Keratinocyte (primary cell): ENCODE measurements around the gene MAD1L1. TPM values are rescaled to one million over a fixed set of nuclear protein-coding genes. Genes with fewer than 3 reads are reported as not detected.

Source experiments
- DNase-seq: peaks from one replicate; pipeline ENCODE4 v3.0.0-alpha.2; 2011; ENCODE audit warnings: low read depth, missing footprints, low spot score
- FAIRE-seq: peaks from 2 replicates; lab custom pipeline; 2011; peaks lifted over from hg19 to GRCh38; lab: Jason Lieb, UNC
- H2AFZ ChIP-seq: 2 replicates; pipeline ENCODE4 v1.6.0; 2012; ENCODE audit warnings: low read length, control low read depth, inconsistent platforms; ENCODE audit not compliant: control insufficient read depth
- H3K27ac ChIP-seq: 2 replicates; pipeline ENCODE4 v1.5.1; 2011; ENCODE audit warnings: low read length; ENCODE audit not compliant: control insufficient read depth, insufficient read depth
- H3K27me3 ChIP-seq: 3 replicates; pipeline ENCODE4 v1.6.0; 2011; ENCODE audit warnings: low read length; ENCODE audit not compliant: control insufficient read depth, insufficient read depth; ENCODE audit errors: extremely low read depth
- H3K36me3 ChIP-seq, 2 experiments: 2 replicates in 1 of 2; 3 replicates in 1 of 2; pipeline ENCODE4 v1.5.1; 2011; ENCODE audit warnings: low read length in 2 of 2, mild to moderate bottlenecking in 1 of 2; ENCODE audit not compliant: control insufficient read depth in 2 of 2, insufficient read depth in 2 of 2; ENCODE audit errors: extremely low read depth in 1 of 2
- H3K4me1 ChIP-seq: 3 replicates; pipeline ENCODE4 v1.5.1; 2011; ENCODE audit warnings: low read length; ENCODE audit not compliant: control insufficient read depth, insufficient read depth; ENCODE audit errors: extremely low read depth
- H3K4me2 ChIP-seq: 3 replicates; pipeline ENCODE4 v1.6.0; 2011; ENCODE audit warnings: low read depth, low read length; ENCODE audit not compliant: control insufficient read depth, insufficient read depth; ENCODE audit errors: extremely low read depth
- H3K4me3 ChIP-seq, 3 experiments: fragments of 200-600 bp in 1 of 3; sonication (generic) in 1 of 3; 2 replicates in 2 of 3; 3 replicates in 1 of 3; pipeline ENCODE4 v1.5.1; 2011 to 2016; ENCODE audit warnings: low read length in 3 of 3, mild to moderate bottlenecking in 3 of 3, control low read depth in 2 of 3, inconsistent platforms in 1 of 3, low read depth in 1 of 3, mixed read lengths in 1 of 3, mixed run types in 1 of 3, moderate library complexity in 1 of 3; ENCODE audit not compliant: control insufficient read depth in 2 of 3, insufficient read depth in 2 of 3; ENCODE audit errors: extremely low read depth in 1 of 3
- H3K79me2 ChIP-seq: 2 replicates; pipeline ENCODE4 v1.6.0; 2012; ENCODE audit warnings: low read length; ENCODE audit not compliant: control insufficient read depth, insufficient read depth
- H3K9ac ChIP-seq: 3 replicates; pipeline ENCODE4 v1.6.0; 2011; ENCODE audit warnings: low read length; ENCODE audit not compliant: control insufficient read depth, insufficient read depth; ENCODE audit errors: extremely low read depth
- H3K9me1 ChIP-seq: 3 replicates; pipeline ENCODE4 v1.6.0; 2011; ENCODE audit warnings: low read length; ENCODE audit not compliant: control insufficient read depth, insufficient read depth; ENCODE audit errors: extremely low read depth
- H3K9me3 ChIP-seq: 2 replicates; pipeline ENCODE4 v1.5.1; 2012; ENCODE audit warnings: low read depth, low read length; ENCODE audit not compliant: control insufficient read depth
- H4K20me1 ChIP-seq: 3 replicates; pipeline ENCODE4 v1.6.0; 2011; ENCODE audit warnings: low read length; ENCODE audit not compliant: control insufficient read depth, insufficient read depth; ENCODE audit errors: extremely low read depth
- CTCF ChIP-seq, 3 experiments: IDR thresholded peaks in 1 of 3; conservative IDR thresholded peaks in 1 of 3; optimal IDR thresholded peaks in 1 of 3; 2 replicates in 2 of 3; 3 replicates in 1 of 3; pipeline versions ENCODE3 to v1.5.1; 2011; ENCODE audit warnings: low read length in 3 of 3, mild to moderate bottlenecking in 3 of 3, moderate library complexity in 2 of 3, control low read depth in 1 of 3, inconsistent platforms in 1 of 3; ENCODE audit not compliant: insufficient read depth in 2 of 3; ENCODE audit errors: extremely low read depth in 1 of 3
- EZH2 ChIP-seq: IDR thresholded peaks from one replicate; pipeline ENCODE4 v1.6.1; 2012; ENCODE audit warnings: inconsistent platforms, mild to moderate bottlenecking, low read length, moderate library complexity
- dilution Hi-C: fragments of 300-500 bp; cut with MboI; formaldehyde crosslinking; loops from one replicate; pipeline ENCODE4 v1.7.0; 2020; ENCODE audit warnings: low sequenced_read_pairs; ENCODE audit not compliant: extremely low pct_ligation_motif_present
- polyA plus RNA-seq, 5 experiments: library from polyadenylated mRNA; depleted of rRNA in 3 of 5; stranded (reverse) in 3 of 5; stranded (forward) in 1 of 5; unstranded in 1 of 5; fragments of >200 nt; gene quantifications; 1 replicate in 1 of 5; 2 replicates in 3 of 5; 3 replicates in 1 of 5; pipeline versions ENCODE4 v1.2.1 to v1.2.3, GENCODE V29; 2011 to 2012; ENCODE audit warnings: missing spikeins in 2 of 5, low read depth in 1 of 5, low replicate concordance in 1 of 5

MAD1L1 gene
- polyA plus RNA-seq, 1 donor (not counting 4 experiments of a cell fraction or from before 2014, with no cell fraction given) = 18.0 TPM

- no peak for FAIRE-seq
- Histone ChIP-seq H3K4me1 (peaks cover 6% of the 10 kb centered on the region), H3K79me2 (no peaks in the 10 kb centered on the region), H3K36me3 (peaks cover 0 to 4% of the 10 kb centered on the region in 2 experiments), H4K20me1 (no peaks in the 10 kb centered on the region), H3K4me3 (no peak overlapping the region), H3K9me1 (no peaks in the 10 kb centered on the region), H3K9me3 (no peaks in the 10 kb centered on the region), H3K4me2 (no peak overlapping the region), H3K27ac (no peak overlapping the region), H3K27me3 (no peaks in the 10 kb centered on the region), H3K9ac (no peak overlapping the region), H2AFZ (no peak overlapping the region)
- no peak for DNase-seq
- TF ChIP-seq EZH2 (no peak), CTCF (optimal IDR thresholded peaks at IDR 0.05 in 1 of 3, IDR thresholded peaks at IDR 0.05 in 1 of 3, conservative IDR thresholded peaks at IDR 0.05 in 1 of 3; ENCODE audit: extremely low read depth in 1 of 3, insufficient read depth in 2 of 3, low read length in 3 of 3) (no peak)
- dilution Hi-C loops = no loop called here
These were observed 290.4 kb downstream of the MAD1L1 start for GRCh38 chr7:1942243-1942940.

DNA sequence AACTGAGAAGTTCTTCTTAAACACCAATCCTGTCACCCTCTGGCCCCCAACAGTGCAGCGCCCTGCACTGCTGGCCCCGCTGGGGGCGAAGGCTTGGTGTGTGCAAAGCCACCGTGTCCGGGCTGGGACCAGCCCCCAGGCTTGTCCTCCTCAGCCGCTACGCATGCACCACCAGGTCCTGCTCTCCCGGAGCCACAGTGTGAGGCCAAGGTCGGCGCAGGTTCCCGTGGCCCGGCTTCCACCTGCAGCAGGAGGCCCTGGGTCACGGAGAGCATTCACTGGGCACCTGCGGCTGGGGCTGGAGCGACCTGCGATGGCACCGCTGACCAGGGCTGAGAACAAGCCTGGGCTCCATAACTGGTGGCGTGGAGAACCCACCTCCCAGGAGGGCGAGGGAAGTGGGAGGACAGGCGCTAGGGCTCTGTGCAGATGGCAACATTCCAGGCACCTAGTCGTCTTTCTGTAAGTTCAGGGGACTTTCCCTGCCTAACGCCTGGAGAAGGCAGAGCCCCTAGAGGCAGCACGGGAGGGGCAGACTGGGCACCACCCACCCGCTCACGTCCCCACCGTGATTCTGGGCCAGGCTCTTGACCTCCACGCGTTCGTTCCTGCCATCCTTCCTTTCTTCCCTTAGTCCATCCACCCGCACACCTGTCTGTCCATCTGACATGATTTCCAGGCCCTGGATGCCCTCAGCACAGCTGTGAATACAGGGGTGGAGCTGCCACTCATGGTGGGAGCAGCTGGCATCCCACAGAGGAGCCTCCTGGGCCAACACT, 291.1 kb downstream of the MAD1L1 start:
- H4K20me1 ChIP-seq = no peaks in the 10 kb centered on the region
- FAIRE-seq (no peak), DNase-seq (no peak)
- H3K27me3 ChIP-seq = no peaks in the 10 kb centered on the region
- dilution Hi-C loops = no loop called here
- no peaks in the 10 kb centered on the region for H3K9me3 ChIP-seq
- no peak overlapping the region for H3K4me3 ChIP-seq
- TF ChIP-seq EZH2 = no peak
- TF ChIP-seq CTCF (optimal IDR thresholded peaks at IDR 0.05 in 1 of 3, IDR thresholded peaks at IDR 0.05 in 1 of 3, conservative IDR thresholded peaks at IDR 0.05 in 1 of 3; ENCODE audit: extremely low read depth in 1 of 3, insufficient read depth in 2 of 3, low read length in 3 of 3) = no peak
- no peaks in the 10 kb centered on the region for H3K79me2 ChIP-seq
- peaks cover 0 to 4% of the 10 kb centered on the region in 2 experiments for H3K36me3 ChIP-seq
- H3K9me1 ChIP-seq = no peaks in the 10 kb centered on the region
- no peak overlapping the region for H3K9ac ChIP-seq
- peaks cover 6% of the 10 kb centered on the region for H3K4me1 ChIP-seq
- H2AFZ ChIP-seq = no peak overlapping the region
- H3K27ac ChIP-seq = no peak overlapping the region
- no peak overlapping the region for H3K4me2 ChIP-seq
